GM19240 (cell line): ENCODE measurements around the gene NPHP1.
"Not testable (repeated sequence)": the region's sequence is repeated elsewhere in the genome, so short reads cannot be mapped to it uniquely, and the experiment has no call there.

ENCODE experiments used
- DNase-seq: peaks from one replicate; pipeline ENCODE4 v3.0.0; 2011; ENCODE audit warnings: low spot score; ENCODE audit not compliant: insufficient read length

Gene NPHP1

DNA sequence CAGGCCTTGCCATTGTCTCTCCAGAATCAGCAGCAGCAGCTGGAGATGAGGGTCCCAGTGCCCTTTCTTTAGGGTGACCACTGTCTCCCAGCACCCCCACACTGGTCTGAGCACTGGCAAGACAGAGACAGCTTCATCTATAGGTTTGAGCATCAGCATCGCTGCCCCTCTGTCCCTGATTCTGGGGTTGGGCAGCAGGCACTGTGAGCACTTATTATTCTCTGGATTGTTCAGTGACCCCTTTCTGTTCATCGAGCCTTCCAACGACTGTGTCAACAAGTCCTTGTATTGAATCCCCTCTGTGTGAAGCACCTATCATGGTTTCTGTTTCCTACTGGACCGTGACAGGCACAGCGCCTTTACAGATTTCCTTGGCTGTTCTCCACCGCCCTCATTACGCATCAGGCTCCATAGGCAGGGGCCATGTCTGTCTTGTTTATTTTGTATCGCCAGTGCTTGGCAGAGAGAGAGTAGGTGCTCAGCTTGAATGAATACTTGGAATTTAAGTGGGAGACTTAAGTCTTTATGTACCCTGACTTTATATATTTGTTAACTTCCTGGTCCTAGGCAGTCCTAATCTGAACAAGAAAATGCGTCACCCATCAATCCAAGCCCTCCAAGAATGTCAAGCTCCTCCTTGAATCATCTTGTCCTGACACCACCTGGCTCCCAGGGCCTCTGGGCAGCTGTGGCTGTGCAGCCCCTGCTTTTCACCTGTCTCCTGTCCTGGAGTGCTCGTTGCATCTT, 100.6 kb downstream of the NPHP1 start:
- DNase-seq, result no peak

DNA sequence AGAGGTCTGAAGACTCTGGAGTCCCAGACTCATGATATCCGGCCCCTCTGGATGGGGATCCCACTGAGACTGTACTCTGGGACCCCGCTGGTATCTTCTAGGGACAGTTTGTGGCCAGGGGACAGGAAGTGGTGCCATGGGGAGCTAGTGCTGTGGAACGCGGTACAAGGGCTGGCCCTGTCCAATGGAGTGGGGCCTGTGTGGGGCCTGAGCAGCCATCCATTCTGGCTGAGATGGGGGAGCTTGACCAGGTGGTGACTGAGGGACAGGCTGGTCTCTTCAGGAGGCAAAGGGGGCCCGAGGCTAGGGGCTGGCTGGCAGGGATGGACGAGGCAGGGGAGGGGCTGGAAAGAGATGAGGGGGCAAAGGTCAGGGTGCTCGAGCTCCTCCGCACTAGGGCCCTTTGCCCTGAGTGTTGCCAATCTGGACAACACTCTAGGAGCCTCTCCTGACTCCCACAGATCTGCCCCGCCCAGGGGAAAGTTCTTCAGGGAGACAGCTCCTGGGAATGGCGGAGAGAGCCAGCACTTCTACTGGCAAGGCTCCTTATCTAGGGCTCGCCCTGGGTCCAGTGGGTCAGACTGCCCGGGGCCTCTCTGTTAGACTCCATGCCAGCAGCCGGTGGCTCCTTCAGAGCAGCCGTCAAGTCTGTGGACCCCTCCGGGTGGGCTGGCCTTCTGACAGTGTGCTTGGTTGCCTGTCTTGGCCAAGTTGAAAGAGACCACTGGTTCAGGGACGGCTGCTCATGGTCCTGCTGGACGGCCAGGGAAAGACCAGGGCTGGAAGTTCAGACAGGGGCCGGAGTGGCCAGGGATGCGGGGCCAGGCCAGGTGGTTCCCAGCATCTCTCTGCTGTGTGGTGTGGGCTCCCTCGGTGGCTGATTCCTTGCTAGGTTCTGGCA, 101.5 kb downstream of the NPHP1 start:
- DNase-seq, result no peak

DNA sequence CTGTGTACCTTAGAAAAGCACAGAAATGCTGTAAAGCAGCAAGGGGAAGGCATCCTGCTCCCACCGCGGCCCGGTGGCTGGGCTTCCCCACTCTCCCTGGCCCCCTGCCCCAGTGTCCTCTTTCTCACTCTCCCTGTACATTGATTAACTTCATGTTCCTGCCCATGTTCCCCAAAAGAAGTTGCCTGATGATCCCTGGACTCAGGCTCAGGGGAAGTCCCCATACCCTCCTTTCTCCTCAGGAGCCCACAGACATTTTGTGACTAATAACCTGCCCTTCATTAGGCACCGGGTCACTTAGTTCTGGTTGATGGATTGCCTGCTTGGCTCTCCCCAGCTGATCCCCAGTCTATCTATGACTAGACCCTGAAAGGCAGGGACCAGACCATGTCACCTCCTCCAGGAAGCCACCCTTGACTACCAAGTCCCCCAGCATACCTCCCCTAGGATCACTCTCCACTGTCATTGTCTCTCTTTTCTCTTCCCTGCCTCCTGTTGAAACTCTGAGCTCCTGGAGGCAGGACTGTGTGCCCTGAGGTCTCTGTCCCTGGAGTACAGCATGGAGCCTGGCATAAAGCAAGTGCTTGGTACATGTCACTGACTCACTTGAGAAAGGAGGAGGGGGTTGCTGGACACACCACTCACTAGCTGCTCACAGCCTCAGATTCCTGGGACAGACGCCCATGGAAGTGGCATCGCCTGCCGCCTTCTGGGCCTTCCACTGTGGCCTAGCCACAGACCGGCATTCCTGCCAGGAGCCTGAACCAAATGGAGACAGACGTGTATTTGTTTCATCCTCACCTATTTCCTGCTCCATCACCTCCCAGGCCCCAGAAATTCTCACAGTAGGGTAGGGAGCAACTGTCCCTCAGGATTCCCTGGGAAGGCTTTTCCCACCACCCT, 102.7 kb downstream of the NPHP1 start:
- DNase-seq, result no peak

DNA sequence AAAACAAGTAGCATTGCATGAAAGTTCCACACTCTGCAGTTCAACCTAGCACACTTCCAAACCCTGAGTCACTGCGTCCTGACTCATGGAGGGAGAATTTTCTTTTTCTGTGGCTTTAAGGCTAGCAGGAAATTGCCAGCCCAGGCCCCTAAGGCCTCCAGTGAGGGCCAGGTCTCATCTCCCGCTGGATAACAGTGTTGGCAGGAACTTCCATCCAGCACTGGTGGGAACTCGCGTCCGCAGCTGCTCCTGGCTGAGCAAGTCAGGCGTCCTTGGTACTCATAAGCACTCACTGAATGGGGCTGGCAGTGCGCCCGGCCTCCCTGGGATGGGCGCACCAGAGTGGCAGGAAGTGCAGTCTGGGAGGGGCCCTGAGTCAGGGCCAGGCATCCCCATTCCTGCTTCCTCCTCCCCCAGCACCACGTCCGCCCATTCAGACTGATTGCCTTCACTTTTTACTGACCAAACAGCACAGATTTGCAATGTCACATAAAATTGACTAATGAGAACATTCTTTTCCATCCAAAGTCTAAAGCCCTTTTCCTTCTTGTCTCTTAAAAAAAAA, 103.5 kb downstream of the NPHP1 start:
- no peak for DNase-seq

DNA sequence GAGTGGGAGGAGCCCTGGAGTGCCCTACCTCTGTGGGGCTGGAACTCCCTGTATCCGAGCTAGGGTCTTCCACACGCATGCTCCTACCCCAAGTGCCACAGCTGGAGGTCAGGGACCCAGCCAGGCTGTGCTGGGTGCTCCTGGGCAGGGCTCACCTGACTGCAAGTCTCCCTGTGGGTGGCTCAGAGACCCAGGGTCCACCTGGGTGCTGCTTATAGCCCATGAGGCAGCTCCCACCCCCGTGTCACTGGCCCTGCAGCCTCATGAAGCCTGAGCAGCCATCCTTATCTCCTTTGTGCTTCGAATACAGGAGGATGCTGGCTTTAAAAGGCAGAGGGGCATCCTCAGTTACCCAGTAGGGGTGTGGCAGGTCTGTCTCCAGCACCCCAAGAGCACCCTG, 103.9 kb downstream of the NPHP1 start:
- DNase-seq, result not testable (repeated sequence)

DNA sequence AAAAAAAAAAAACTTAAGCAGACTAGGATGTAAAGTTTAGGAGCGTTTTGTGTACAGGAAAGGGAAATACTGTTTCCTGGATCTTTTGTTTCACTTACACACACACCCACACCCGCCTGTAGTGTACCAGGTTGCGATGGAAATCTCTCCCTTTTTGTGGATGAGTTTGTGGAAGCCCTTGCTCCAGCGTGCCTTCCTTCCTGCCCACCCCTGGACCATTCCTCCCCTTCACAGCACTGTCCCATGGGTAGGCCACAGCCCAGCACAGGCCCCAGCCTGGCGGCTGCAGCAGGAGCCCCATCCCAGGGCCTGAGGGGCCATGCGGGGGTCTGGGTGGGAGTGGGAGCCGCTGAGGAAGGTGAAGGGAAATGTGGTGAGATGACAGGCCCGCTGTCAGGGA, 104.3 kb downstream of the NPHP1 start:
- no peak for DNase-seq

DNA sequence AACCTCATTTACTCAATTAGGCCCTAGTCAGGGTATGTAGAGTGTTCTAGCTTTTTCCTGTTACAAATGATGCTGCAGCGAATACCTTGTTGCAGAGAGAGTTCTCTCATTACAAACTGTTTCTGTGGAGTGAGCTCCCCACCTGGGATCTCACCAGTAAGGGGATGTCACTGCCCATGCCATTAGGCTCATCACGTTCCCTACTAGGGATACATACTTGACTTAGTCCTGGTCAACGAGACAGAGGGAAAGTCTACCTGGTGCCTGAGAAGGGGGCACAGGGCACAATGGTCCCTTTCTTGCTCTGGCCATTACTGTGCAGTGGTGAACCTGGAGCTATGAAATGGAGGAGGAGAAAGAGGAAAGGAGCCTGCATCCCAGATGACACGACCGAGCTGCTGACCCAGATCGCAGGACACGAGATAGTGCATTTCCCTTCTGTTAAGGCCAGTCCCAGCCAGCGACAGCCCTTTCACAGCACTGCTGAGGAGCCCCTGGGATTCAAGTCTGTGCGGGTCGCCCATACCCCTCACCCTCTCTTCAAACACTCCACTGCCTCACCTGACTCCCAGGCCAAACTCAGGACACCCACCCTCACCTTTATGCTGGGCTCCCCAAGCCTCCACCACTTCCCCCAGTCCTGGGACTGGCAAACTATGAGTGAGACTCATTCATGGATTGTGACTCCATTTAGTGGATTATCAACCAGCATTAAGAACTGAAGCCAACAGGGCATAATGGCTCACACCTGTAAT, 105.2 kb downstream of the NPHP1 start:
- DNase-seq, result no peak

DNA sequence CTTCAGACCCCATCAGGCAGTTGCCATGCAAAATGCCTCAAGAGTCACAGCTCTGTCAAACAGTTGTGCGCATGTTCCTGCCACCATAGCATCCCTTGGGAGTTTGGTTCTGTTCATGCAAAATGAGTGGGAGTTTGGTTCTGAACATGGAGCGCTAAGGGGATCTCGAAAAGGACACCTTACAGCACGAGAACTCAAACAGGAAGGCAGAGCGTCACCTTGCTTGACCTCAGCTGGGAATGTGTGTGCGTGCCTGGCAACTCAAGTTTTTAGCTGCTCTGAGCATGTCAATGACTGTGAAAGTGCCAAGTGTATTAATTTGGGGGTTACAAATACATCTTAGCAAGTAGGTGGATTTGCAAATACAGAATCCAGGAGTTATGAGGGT, 105.8 kb downstream of the NPHP1 start:
- no peak for DNase-seq

DNA sequence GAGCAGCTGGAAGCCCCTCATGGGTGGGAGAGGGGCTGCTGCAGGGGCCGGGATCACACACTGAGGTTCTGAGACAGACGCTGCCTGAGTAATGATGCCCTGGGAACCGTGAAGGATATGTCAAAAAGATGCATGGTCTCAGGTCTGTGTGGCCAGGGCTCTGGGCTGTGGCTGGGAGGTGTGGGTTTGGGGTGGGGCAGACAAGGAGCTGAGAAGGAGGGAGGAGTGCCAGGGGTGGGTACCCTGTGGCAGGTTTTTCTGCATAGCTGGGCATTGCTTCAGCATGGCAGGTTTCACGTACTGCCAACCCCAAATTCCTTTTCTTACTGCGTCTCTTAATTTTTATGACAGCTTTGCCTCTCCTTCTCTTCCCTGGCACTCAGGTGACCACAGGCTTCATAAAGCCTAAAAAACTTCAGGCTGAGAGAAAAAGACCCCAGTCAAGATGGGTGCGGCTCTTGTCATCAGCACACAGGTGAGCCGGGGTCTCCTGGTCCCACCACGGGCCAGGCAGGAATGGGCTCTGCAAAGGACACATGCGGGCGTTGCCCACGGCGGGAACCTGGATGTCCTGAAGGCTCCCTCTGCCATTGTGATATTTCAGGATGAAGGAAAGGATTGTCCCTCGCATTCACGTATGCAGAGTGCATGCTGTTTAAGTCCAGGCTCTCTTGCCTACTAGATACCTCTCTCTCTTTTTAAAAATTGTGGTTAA, 107.2 kb downstream of the NPHP1 start:
- DNase-seq, result no peak

DNA sequence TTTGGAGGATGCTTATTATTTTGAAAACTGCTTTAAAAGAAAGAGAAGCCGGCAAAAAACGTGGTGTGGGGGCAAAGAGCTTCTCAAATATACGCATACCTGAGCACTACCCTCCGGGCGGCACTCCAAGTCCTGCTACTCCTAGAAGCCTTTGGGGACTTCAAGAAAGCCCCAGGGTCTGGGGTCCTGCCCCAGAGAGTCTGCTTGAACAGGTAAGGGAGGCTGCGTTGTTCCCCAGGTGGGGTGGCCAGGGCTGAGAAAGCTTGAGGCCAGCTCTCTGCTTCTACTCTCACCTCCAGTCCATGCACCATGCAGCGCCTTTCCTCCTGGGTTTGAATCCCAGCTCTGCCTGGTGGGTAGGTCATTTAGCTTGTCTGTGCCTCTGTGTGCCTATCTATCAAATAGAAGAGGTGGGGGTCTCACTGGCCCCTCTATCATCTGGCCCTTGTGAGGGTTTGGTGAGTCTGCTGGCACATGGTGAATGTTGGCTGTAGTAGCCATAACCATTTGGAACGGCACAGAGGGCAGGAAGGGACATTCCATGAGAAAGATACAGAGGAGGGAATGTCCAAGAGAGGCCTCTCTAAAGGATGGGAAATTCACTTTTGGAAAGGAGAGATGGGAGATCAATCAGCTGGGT, 108.7 kb downstream of the NPHP1 start:
- no peak for DNase-seq

DNA sequence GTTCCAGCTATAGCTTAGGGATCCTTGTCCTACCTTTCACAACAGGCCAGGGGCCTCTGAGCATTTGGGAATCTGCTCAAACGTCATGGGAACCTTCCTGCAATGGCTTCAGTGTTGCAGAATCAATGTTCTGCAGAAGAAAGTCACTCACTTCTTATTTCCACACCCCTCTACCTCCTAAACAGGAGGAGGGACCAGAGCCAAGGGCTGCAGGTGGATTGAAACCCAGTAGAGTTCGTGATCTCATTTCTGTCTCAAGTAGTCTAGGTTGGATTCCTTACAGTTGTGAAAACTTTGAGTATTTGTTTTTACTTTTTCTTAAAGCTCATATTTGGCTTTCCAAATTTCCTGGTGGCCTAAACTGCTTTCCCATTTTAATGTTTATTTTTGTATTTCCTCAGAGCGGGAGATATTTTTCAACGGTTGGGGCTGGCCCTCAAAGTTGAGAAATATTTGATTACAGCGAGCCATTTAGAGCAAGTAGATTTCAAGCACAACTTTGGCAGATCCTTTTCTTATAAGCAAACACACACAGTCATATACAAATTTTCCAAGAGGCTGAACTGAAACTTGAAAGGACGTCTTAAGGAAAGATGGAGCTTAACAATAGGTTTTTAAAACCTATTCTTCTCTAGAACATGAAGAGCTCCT, 109.8 kb downstream of the NPHP1 start:
- not testable (repeated sequence) for DNase-seq

DNA sequence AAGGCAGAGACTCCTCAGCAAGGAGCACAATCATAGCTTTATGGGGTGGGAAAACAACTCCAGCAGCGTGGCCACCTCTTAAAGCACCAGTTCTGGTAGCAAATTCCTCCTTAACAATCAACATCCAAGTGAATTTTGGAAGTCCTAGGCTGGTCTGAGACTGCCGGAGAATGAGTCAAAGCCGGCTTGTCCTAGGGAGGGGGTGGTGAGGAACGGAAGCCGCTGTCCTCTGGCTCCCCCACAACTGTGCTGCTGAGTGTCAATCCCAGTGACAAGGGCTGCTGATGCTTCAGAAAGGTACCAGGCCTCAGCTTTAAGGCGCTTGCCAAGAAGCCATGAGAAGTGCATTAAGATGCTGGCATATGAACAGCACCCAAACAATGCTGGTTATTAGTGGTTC, 110.9 kb downstream of the NPHP1 start:
- not testable (repeated sequence) for DNase-seq

DNA sequence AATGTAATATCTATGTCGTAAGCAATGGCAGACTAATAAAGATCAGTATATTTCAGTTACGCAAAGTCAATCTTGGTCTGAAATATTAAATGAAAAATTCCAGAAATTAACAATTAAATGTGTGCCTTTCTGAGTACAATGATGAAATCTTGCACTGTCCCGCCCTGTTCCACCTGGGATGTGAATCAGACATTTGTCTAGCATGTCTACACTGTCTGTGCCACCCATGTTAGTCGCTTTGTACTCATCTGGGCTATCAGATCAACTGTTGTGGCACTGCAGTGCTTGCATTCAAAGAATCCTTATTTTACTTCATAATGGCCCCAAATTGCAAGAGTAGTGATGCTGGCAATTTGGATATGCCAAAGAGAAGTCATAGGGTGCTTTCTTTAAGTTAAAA, 114.6 kb downstream of the NPHP1 start:
- DNase-seq, result not testable (repeated sequence)

DNA sequence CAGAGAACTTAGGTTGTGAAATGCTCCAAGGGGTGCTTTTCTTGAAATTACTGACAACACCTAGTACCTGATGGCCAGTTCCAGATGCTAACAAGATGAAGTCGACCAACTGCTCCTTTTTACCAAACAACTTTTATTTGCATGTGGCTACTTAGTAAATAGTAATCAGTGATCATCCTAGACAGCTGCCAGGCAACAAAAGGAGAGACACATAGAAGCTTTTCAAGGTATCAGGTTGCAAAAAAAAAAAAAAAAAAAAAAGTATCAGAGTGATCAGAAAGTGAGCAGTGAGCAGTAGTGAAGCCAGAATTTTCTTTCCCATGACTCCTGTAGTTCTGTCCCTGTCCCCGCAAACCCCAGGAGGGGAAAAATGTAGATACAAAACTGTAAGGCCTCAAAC, 121.1 kb downstream of the NPHP1 start:
- DNase-seq, result not testable (repeated sequence)

DNA sequence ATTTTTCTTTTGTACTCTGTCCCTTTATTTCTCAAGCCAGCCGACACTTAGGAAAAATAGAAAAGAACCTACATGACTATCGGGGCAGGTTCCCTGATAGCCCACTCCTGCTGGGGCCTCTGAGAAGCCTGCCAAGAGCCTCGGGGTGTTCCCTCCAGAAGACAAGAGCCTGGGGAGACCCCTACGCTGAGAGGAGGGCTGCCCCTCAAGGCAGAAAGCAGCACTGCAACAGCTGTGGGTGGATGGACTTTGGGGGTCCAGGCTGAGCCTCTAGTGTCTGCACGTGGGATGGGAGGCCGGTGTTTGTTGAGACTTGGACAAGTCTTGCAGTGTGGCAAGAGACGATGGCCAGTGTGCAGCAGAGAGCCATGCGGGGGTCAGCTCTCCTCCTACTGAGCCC, 121.7 kb downstream of the NPHP1 start:
- DNase-seq, result not testable (repeated sequence)

DNA sequence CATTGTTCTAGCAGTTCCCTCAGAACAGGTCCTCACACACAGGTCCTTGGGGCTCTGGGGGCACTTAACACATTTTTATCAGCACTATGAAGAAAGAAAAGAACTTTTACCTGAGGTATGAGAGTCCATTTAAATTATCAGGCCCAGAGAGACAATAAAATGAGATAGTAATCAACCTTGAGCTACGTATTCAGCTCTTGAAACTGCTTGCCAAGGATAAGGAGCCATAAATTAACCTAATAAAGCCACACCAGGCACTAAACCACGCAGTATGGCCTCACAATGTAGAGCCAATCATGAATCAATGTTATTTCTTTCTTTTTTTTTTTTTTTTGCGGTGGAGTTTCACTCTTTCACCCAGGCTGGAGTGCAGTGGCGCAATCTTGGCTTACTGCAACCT, 126.7 kb downstream of the NPHP1 start:
- DNase-seq, result not testable (repeated sequence)

DNA sequence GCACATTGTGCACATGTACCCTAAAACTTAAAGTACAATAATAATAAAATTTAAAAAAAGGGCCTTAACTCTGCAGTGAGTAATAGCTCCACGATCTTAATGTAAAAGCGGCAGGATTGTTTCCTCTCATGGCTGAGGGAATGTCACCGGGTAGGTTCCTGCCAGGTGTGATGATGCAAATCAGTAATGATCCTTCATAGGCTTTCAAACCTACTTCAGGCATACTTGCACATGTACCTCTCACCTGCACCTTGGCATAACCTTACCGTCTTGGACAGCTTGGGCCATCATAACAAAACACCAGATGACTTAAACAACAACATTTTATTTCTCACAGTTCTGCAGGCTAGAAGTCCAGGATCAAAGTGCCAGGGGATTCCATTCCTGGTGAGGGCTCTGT, 128.9 kb downstream of the NPHP1 start:
- not testable (repeated sequence) for DNase-seq
